Motor neuron (in vitro differentiated cells): Measurements from ENCODE around the gene MINDY4. TPM values are rescaled to one million over a fixed set of nuclear protein-coding genes. Genes with fewer than 3 reads are reported as not detected.
A peak's percentile ranks its signal among the peaks of the same experiment; 100 is the strongest.
"Not testable (repeated sequence)": the region's sequence is repeated elsewhere in the genome, so short reads cannot be mapped to it uniquely, and the experiment has no call there.

Experiments
- ATAC-seq, 8 experiments: fragments of 200-7000 bp; cut with Tn5 transposase; replicated peaks in 6 of 8; 2 replicates each; pipeline ENCODE4 v1.8.0; 2021; ENCODE audit warnings: mild to moderate bottlenecking in 8 of 8, moderate library complexity in 8 of 8
- H3K27ac ChIP-seq, 2 donors: fragments of 250-450 bp; sonication (Bioruptor Pico); 2 replicates each; pipeline ENCODE4 v1.9.0; 2021; ENCODE audit warnings: antibody characterized with exemption in 2 of 2, mild to moderate bottlenecking in 2 of 2, moderate library complexity in 1 of 2
- H3K4me1 ChIP-seq, 2 donors: fragments of 250-450 bp; sonication (Bioruptor Pico); replicated peaks in 1 of 2; 2 replicates each; pipeline ENCODE4 v1.6.1; 2021; ENCODE audit warnings: antibody characterized with exemption in 2 of 2, mild to moderate bottlenecking in 2 of 2, moderate library complexity in 1 of 2
- H3K4me3 ChIP-seq, 5 donors: fragments of 250-450 bp; sonication (Bioruptor Pico); 2 replicates each; pipeline ENCODE4 v1.9.0; 2021; ENCODE audit warnings: antibody characterized with exemption in 5 of 5, mild to moderate bottlenecking in 5 of 5, moderate library complexity in 4 of 5
- WGBS, 10 experiments: fragments of 450-650 bp; shearing (Covaris generic); methylation state at CpG; one replicate each; pipeline ENCODE4 v1.0.0; 2022; 5-methylcytosine and 5-hydroxymethylcytosine counted together
- in situ Hi-C, 9 experiments: fragments of 400-800 bp; cut with MboI; loops; one replicate each; pipeline ENCODE4 v1.15.0; 2021; ENCODE audit warnings: low sequenced_read_pairs in 9 of 9, low pct_unique_long_range_greater_than_20kb in 2 of 9; ENCODE audit not compliant: unreplicated experiment in 9 of 9
- total RNA-seq, 8 experiments: library from RNA; unstranded; fragments of 300-600 nt; gene quantifications; 2 replicates each; pipeline versions ENCODE4 v1.2.3 to v1.2.4, GENCODE V29; 2022

MINDY4 gene
- total RNA-seq, 8 experiments from 2014 or later = 2.5 to 12.3 (median 4.6) TPM

DNA sequence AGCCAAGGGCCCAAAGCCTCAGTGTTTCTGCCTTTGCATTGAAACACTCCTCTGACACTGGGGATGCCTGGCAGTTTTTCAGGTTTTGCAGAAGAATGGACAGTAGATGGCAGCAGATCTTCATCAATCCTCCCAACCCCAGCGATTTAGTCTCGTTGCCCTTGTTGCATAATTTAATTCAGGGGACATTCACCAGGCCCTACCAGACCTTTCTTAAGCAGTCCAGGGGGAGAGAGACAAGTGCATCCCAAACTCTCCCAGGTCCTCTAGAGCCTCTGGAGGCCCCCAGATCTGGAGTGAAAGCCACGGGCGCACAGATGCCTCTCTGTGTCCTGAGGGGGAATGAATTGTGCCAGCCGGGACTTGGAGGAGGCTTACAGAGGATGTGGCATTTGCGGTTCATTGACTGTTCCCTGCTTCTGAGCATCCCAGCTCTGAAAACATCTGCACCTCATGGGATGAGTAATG, 29.6 kb downstream of the MINDY4 start:
- H3K27ac ChIP-seq = no peak overlapping the region
- no peak overlapping the region for H3K4me3 ChIP-seq
- in situ Hi-C loops = loop anchor here in 8 of 9 experiments (10.0 to 25.0 kb wide), 6 partner anchors 161 to 324 kb away; partner anchors contain the start of gene GHRHR (in 2 of the 8)
- peaks cover 0 to 2% of the 10 kb centered on the region in 2 donors for H3K4me1 ChIP-seq
- 5 to 100% (median 47%) methylated on average over 2 to 4 of the region's 6 CpGs; no CpG with 5 or more reads in 4 of the 10 experiments for WGBS, 10 experiments
- peak; percentile 38 to 90 (median 86) for ATAC-seq

DNA sequence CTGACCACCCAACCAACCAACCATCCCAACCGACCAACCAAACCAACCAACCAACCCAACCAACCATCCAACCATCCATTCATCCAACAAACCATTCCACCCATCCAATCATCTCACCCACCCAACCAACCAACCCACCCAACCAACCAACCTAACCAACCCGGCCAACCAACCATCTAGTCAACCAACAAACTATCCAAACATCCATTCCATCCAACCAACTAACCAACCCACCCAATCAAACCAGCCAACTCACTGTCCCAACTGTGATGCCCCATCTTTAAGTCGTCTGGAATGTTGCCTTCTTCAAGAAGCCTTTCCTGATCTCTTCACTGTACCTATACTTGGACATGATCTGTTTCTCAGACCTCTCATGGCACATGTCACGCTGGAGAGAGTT, 31.6 kb downstream of the MINDY4 start:
- 60 to 100% (median 88%) methylated on average over 1 to 4 of the region's 4 CpGs; no CpG with 5 or more reads in 1 of the 10 experiments for WGBS, 10 experiments
- Histone ChIP-seq H3K4me3 (no peak overlapping the region), H3K27ac (no peak overlapping the region), H3K4me1 (peaks cover 0 to 2% of the 10 kb centered on the region in 2 donors)
- in situ Hi-C loops = loop anchor here in 8 of 9 experiments (10.0 to 25.0 kb wide), 6 partner anchors 159 to 322 kb away; partner anchors contain the start of gene GHRHR (in 2 of the 8)
- no peak for ATAC-seq

GRCh38 chr7:30804078-30804661, 33.0 kb downstream of the MINDY4 start:
- in situ Hi-C loops = loop anchor here in 8 of 9 experiments (10.0 to 25.0 kb wide), 6 partner anchors 158 to 321 kb away; partner anchors contain the start of gene GHRHR (in 2 of the 8)
- no peak overlapping the region for H3K4me3 ChIP-seq
- ATAC-seq = no peak
- no peak overlapping the region for H3K27ac ChIP-seq
- WGBS, 10 experiments = 40 to 100% (median 83%) methylated on average over 1 to 3 of the region's 3 CpGs; no CpG with 5 or more reads in 3 of the 10 experiments
- peaks cover 0 to 2% of the 10 kb centered on the region in 2 donors for H3K4me1 ChIP-seq

DNA sequence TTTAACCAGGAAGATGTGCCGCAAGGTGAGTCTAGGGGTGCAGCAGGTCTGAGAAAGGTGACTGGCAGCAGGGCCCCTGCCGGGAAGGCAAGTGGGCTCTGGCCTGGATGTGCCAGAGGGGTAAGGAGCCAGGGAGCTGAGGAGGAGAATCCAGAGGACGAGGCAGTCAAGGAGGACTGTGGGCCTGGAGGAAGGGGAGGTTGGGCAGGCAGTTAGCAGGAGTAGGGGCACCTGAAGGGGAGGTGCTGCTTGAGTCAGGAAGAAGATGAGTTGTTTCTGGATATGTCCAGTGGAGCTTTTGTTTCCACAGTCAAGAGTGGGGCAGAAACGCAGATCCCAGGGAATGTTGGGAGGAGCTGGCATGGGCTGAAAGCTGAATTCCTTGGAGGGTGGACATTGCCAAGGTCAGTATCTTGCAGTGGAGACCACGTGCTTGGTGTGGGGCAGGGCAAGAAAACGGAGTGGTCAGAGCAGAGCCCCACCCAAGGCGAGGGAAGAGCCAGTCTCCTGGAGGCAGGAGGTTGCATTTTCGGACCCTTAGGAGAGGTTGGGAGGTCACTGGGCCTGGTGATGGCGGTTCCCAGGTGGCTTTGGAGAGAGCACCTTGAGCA, 34.0 kb downstream of the MINDY4 start:
- no peak overlapping the region for H3K4me3 ChIP-seq
- H3K27ac ChIP-seq = no peak overlapping the region
- WGBS, 10 experiments = 80 to 100% (median 96%) methylated on average over 1 to 6 of the region's 9 CpGs; no CpG with 5 or more reads in 1 of the 10 experiments

GRCh38 chr7:30805931-30806330, 34.7 kb downstream of the MINDY4 start:
- Histone ChIP-seq H3K4me3 (no peak overlapping the region), H3K27ac (no peak overlapping the region), H3K4me1 (peaks cover 0 to under 1% of the 10 kb centered on the region in 2 donors)
- no peak for ATAC-seq
- in situ Hi-C loops = loop anchor here in 8 of 9 experiments (10.0 to 25.0 kb wide), 6 partner anchors 156 to 319 kb away; partner anchors contain the start of gene GHRHR (in 2 of the 8)
- 73 to 100% (median 91%) methylated on average over 1 to 6 of the region's 6 CpGs for WGBS, 10 experiments

More for the DNA sequence above, 34.0 kb downstream of the MINDY4 start:
- peaks cover 0 to 2% of the 10 kb centered on the region in 2 donors for H3K4me1 ChIP-seq
- in situ Hi-C loops = loop anchor here in 8 of 9 experiments (10.0 to 25.0 kb wide), 6 partner anchors 157 to 320 kb away; partner anchors contain the start of gene GHRHR (in 2 of the 8)
- ATAC-seq = no peak

DNA sequence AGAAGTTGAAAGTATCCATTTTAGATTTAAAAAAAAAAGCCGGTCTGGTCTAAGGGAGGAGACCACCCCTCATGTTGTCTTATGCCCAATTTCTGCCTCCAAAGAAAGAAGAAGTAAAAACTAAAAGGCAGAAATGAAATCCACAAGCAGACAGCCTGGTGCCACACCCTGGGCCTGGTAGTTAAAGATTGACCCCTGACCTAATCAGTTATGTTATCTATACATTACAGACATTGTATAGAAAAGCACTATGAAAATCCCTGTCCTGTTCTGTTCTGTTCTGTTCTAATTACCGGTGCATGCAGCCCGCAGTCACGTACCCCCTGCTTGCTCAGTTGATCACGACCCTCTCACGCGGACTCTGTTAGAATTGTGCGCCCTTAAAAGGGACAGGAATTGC, 36.3 kb downstream of the MINDY4 start:
- 93 to 100% (median 100%) methylated on average over 1 to 8 of the region's 8 CpGs; no CpG with 5 or more reads in 2 of the 10 experiments for WGBS, 10 experiments
- H3K27ac ChIP-seq, H3K4me1 ChIP-seq, H3K4me3 ChIP-seq, ATAC-seq: not testable (repeated sequence)
- in situ Hi-C loops = loop anchor here in 8 of 9 experiments (10.0 to 25.0 kb wide), 6 partner anchors 155 to 317 kb away; partner anchors contain the start of gene GHRHR (in 2 of the 8)

DNA sequence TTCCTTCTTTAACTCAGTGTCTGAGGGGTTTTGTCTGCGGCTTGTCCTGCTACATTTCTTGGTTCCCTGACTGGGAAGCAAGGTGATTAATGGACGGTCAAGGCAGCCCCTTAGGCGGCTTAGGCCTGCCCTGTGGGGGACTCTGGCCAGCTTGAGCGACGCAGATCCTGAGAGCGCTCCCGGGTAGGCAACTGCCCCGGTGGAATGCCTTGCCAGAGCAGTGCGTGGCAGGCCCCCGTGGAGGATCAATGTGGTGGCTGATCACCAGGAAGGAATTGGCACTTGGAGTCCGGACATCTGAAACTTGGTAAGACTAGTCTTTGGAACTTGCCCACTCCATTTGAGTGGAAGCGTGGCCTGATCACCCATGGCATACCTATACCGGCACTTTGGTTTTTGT, 36.7 kb downstream of the MINDY4 start:
- ATAC-seq = not testable (repeated sequence)
- in situ Hi-C loops = loop anchor here in 8 of 9 experiments (10.0 to 25.0 kb wide), 6 partner anchors 154 to 317 kb away; partner anchors contain the start of gene GHRHR (in 2 of the 8)
- WGBS, 10 experiments = 67 to 100% (median 88%) methylated on average over 1 to 7 of the region's 13 CpGs; no CpG with 5 or more reads in 5 of the 10 experiments

DNA sequence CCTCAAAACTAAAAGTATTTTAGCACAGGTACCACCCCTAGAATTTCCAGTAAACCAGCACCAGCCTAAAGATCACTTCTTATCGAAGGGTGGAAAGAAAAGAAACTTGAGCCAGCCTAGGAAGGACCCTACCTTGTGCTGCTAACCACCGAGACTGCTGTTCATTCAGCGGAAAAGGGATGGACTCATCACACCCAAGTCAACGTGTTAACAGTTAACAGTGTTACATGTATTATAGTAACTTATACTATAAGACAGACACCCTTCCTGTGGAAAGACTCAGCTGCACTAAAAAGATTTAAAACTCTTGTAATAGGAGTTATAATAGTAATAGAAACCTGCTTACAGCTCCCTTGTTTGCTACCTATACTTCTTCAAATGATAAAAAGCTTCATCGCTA, 39.8 kb downstream of the MINDY4 start:
- Histone ChIP-seq H3K27ac (no peak overlapping the region), H3K4me1 (no peaks in the 10 kb centered on the region), H3K4me3 (no peak overlapping the region)
- no peak for ATAC-seq
- 78 to 100% (median 95%) methylated on average over 1 to 5 of the region's 5 CpGs for WGBS, 10 experiments
- in situ Hi-C loops = loop anchor here in 5 of 9 experiments (25.0 kb wide), 3 partner anchors 151 to 301 kb away; partner anchors contain the start of gene GHRHR (in 2 of the 5)

More for the DNA sequence above, 36.7 kb downstream of the MINDY4 start:
- H3K4me1 ChIP-seq, H3K4me3 ChIP-seq, H3K27ac ChIP-seq: not testable (repeated sequence)

DNA sequence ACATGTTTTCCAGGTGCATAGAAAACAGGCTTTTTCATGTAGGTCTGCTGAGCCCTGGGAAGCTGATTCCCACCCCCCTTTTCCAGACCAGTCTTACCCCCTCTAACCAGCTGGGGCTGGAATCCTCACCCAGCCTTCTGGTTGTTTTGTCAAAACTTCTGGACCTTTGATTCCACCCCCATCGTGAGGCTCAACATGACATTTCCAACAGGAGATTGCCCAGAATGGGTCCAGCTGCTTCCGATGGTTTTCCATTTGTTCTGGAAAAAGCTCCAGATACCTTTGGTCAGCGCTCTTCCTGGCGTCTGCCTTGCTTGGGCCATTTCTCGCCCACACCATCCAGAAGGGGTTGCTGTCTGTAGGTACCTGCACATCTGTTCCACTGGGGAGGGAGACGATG, 41.5 kb downstream of the MINDY4 start:
- H3K4me3 ChIP-seq = no peak overlapping the region
- no peak overlapping the region for H3K27ac ChIP-seq
- no peaks in the 10 kb centered on the region for H3K4me1 ChIP-seq
- ATAC-seq = no peak
- 80 to 100% (median 98%) methylated on average over 1 to 5 of the region's 6 CpGs; no CpG with 5 or more reads in 4 of the 10 experiments for WGBS, 10 experiments
- in situ Hi-C loops = loop anchor here in 5 of 9 experiments (25.0 kb wide), 3 partner anchors 150 to 300 kb away; partner anchors contain the start of gene GHRHR (in 2 of the 5)

- H3K4me3 ChIP-seq = no peak overlapping the region
- H3K27ac ChIP-seq = no peak overlapping the region
- in situ Hi-C loops = loop anchor here in 5 of 9 experiments (25.0 kb wide), 3 partner anchors 149 to 299 kb away; partner anchors contain the start of gene GHRHR (in 2 of the 5)
- ATAC-seq = peak in 3 of 8 experiments; percentile 53 to 94 (median 87)
- H3K4me1 ChIP-seq = no peaks in the 10 kb centered on the region
- 95% methylated on average over 3 of the region's 4 CpGs; no CpG with 5 or more reads in 9 of the 10 experiments for WGBS, 10 experiments
These were observed 42.2 kb downstream of the MINDY4 start for GRCh38 chr7:30813466-30813865.

- in situ Hi-C loops = loop anchor here in 5 of 9 experiments (25.0 kb wide), 3 partner anchors 147 to 297 kb away; partner anchors contain the start of gene GHRHR (in 2 of the 5)
- 59 to 100% (median 95%) methylated on average over 1 to 4 of the region's 4 CpGs; no CpG with 5 or more reads in 2 of the 10 experiments for WGBS, 10 experiments
- H3K27ac ChIP-seq = no peak overlapping the region
- no peaks in the 10 kb centered on the region for H3K4me1 ChIP-seq
- no peak overlapping the region for H3K4me3 ChIP-seq
- peak in 2 of 8 experiments; percentile 24 to 83 for ATAC-seq
These were observed 43.6 kb downstream of the MINDY4 start for GRCh38 chr7:30814700-30815387.

DNA sequence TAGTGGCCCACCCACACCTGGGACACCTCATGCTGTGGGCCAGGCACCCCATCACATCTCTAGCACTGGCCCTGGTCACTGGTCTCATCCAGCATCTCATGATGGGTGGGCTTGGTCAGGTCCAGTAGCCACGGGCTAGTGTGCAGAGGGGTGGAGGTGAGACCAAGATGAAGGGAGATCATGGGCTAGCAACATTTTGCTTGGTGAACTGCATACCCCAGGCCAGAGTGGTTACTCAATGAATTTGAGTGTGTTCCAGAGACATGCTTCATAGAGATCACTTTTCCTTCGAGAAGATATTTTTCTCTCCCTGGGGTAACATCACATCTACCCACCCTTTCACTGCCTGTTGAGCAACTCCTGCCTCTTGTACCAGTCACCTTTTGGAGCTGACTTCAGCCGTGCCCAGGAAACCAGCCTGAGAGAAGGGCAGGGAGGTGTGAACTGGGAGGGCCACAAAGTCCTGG, 44.2 kb downstream of the MINDY4 start:
- Histone ChIP-seq H3K4me1 (no peaks in the 10 kb centered on the region), H3K27ac (no peak overlapping the region), H3K4me3 (no peak overlapping the region)
- 89 to 100% methylated on average over 1 to 3 of the region's 3 CpGs; no CpG with 5 or more reads in 8 of the 10 experiments for WGBS, 10 experiments
- no peak for ATAC-seq
- in situ Hi-C loops = loop anchor here in 5 of 9 experiments (25.0 kb wide), 3 partner anchors 147 to 297 kb away; partner anchors contain the start of gene GHRHR (in 2 of the 5)
